Measurements from ENCODE around the gene SLFN12.

GRCh38 chr17:35372846-35373533 is 59.3 kb downstream of the SLFN12 start:
- TF ChIP-seq SUZ12 (IDR thresholded peaks at IDR 0.05; ENCODE audit: extremely low read depth, insufficient read depth, insufficient read length) (peak; percentile 64), YY1 (IDR thresholded peaks at IDR 0.05; ENCODE audit: insufficient read depth, insufficient read length) (no peak)
